IPS-NIHi7 (cell line): ENCODE measurements around the gene MRPS22.
"Not testable (repeated sequence)": the region's sequence is repeated elsewhere in the genome, so short reads cannot be mapped to it uniquely, and the experiment has no call there.

Experiments
- DNase-seq: peaks from one replicate; pipeline ENCODE4 v3.0.0; 2012; ENCODE audit warnings: mixed read lengths; ENCODE audit errors: extremely low spot score

The MRPS22 gene

DNA sequence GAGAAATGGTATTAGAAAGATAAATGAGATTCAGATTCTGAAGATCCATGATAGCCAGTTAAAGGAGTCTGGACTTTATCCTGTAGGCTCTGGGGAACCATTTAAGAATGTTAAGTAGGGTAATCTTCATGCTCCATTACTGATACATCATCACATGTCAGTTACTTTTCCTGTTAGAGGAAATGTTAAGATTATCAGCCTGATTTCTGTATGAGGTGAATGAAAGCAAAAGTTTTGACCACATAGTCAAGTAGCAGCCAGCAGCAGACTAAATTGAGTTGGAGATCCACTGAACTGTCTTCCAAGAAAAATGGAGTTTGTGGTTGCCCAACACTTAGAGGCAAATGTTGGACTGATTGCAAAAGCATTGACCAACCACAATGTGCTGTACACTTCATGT is 50.3 kb downstream of the MRPS22 start:
- no peak for DNase-seq

DNA sequence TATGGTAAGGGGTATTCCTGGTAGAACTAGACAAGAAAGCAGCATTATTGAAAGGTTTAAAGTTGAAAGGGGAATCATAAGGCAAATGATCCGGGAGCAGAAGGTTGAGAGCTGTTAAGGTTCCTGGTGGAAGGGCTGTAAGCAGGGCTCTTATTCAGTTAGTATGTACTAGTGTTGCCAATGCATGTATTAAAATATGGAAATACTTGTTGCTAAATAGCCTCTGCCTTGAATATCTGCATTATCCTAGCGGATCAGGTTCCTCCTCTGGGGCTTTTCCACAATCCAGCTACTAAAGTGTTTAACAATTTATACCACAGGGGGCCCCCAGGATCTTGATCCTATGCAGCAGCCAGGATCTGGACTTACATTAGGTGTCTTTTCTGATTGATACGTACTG is 52.9 kb downstream of the MRPS22 start:
- no peak for DNase-seq

DNA sequence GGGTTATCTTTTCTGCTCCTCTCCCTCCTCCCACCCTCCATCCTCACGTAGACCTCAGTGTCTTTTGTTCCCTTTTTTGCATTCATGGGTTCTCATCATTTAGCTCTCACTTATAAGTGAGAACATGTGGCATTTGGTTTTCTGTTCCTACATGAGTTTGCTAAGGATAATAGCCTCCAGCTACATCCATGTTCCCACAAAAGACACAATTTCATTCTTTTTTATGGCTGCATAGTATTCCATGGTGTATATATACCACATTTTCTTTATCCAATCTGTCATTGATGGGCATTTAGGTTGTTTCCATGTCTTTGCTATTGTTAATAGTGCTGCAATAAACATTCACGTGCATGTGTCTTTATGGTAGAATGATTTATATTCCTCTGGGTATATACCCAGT is 57.3 kb downstream of the MRPS22 start:
- not testable (repeated sequence) for DNase-seq
